K562 (cell line): ENCODE data around the gene ITGA6.

Experiments used
- BHLHE40 ChIP-seq: IDR thresholded peaks from 2 replicates; pipeline ENCODE4 v1.6.1; 2011; ENCODE audit warnings: low read length, improper control_type of control experiment
- CEBPB ChIP-seq: fragments of 450-650 bp; IDR thresholded peaks from 2 replicates; pipeline ENCODE4 v1.6.1; 2016; ENCODE audit warnings: missing genetic modification characterization, missing compliant biosample characterization
- EZH2 ChIP-seq: IDR thresholded peaks from 2 replicates; pipeline ENCODE4 v1.6.1; 2012; ENCODE audit warnings: low read depth, mild to moderate bottlenecking, inconsistent platforms, low read length, borderline replicate concordance
- NR4A1 ChIP-seq, 2 experiments: fragments of 250-450 bp in 1 of 2; fragments of 450-650 bp in 1 of 2; sonication (Bioruptor Pico) in 1 of 2; IDR thresholded peaks; 2 replicates each; pipeline versions ENCODE4 v1.4.0 to v1.6.1; 2016 to 2020; ENCODE audit warnings: mild to moderate bottlenecking in 2 of 2, missing compliant biosample characterization in 1 of 2, missing genetic modification characterization in 1 of 2, moderate library complexity in 1 of 2

DNA sequence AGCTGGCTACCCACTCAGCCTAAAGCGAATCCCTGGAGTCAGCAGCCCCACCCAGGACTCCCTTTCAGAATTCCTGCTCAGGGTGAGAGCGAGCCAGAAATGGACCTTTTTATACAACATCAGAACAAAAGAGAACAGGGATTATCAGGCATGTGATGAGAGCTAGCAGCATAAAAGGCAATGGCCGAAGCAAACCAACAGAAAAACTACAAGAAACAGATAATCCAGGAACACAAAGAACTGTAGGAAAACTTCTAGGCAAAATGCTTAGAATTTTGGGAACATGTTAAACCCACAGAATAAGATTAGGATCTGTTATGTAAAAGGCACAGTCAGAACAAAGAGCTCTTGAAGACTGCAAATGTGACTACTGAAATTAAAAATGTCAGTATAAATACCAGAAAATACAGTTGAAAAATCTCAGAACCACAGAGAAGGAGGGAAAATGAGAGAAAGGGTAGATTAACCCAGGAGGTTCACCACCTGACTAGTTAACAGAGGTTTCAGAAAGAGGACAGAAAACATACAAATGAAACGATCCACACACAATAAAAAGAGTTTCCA, 31.3 kb downstream of the ITGA6 start:
- TF ChIP-seq NR4A1 (CRISPR knock-in tag; IDR thresholded peaks at IDR 0.05), result no peak
- TF ChIP-seq NR4A1 (tag; IDR thresholded peaks at IDR 0.05), result no peak
- no peak for TF ChIP-seq EZH2
- TF ChIP-seq CEBPB (tag), result no peak
- TF ChIP-seq BHLHE40, result no peak
